Activated CD8-positive, alpha-beta memory T cell treated with anti-CD3 and anti-CD28 coated beads, Interleukin-2, amount 10 ng/mL, durations not matched to agents 7 days and 5 days (primary cell): ENCODE results near the gene RANGRF. TPM values are rescaled to one million over a fixed set of nuclear protein-coding genes. Genes with fewer than 3 reads are reported as not detected.

Source experiments
- ATAC-seq: fragments of 150-1000 bp; cut with Tn5 transposase; one replicate; pipeline ENCODE4 v1.10.0; 2021; ENCODE audit warnings: moderate library complexity
- CTCF ChIA-PET: fragments of 350-600 bp; sonication (Branson Sonifier 250); formaldehyde crosslinking; loops from one replicate; lab custom pipeline; 2021; ENCODE audit warnings: antibody characterized with exemption; lab: Charles Lee
- DNase-seq: peaks from one replicate; pipeline ENCODE4 v3.0.0-alpha.2; 2020
- H3K27ac Mint-ChIP-seq: one replicate; pipeline ENCODE4 v1.8.0; 2021; ENCODE audit warnings: mild to moderate bottlenecking, mixed read lengths
- H3K27me3 Mint-ChIP-seq: one replicate; pipeline ENCODE4 v1.8.0; 2021; ENCODE audit warnings: mixed read lengths
- H3K36me3 Mint-ChIP-seq: one replicate; pipeline ENCODE4 v1.8.0; 2021; ENCODE audit warnings: mild to moderate bottlenecking, mixed read lengths
- H3K4me1 Mint-ChIP-seq: one replicate; pipeline ENCODE4 v1.8.0; 2021; ENCODE audit warnings: mixed read lengths
- H3K4me3 Mint-ChIP-seq: one replicate; pipeline ENCODE4 v1.8.0; 2021; ENCODE audit warnings: mild to moderate bottlenecking, moderate library complexity, mixed read lengths
- H3K9me3 Mint-ChIP-seq: one replicate; pipeline ENCODE4 v1.8.0; 2022; ENCODE audit warnings: low read depth, mixed read lengths
- total RNA-seq, 2 experiments: library from RNA; stranded (reverse); gene quantifications; one replicate each; pipeline ENCODE4 v1.2.3, GENCODE V29; 2021

RANGRF gene
- total RNA-seq, 2 experiments from 2014 or later, result 53.8 to 63.6 TPM

DNA sequence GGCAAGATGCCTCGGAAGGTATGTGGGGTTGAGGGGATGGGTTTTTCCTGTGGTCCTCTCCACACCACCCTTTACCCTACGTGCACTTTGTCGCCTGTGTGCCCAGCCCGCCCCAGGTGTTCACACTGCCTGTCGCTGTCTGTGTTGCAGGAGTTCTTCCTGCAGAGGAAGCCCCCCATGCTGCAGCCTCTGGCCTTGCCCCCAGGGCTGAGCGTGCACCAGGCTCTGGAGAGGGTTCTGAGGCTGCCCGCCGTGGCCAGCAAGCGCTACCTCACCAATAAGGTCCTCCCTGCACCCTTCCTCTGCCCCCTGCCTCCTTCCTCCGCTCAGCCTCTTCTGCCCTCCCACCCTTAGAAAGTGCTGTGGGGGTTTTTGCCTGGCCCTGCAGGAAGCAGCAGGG is 24.1 kb upstream of the RANGRF start:
- no peaks in the 10 kb centered on the region for H3K27me3 Mint-ChIP-seq
- DNase-seq, result no peak
- no peaks in the 10 kb centered on the region for H3K4me1 Mint-ChIP-seq
- H3K36me3 Mint-ChIP-seq, result peaks cover 27% of the 10 kb centered on the region
- H3K9me3 Mint-ChIP-seq, result no peaks in the 10 kb centered on the region
- H3K4me3 Mint-ChIP-seq, result no peak overlapping the region
- no peak overlapping the region for H3K27ac Mint-ChIP-seq
- CTCF ChIA-PET, result no interaction called here
- ATAC-seq, result no peak

DNA sequence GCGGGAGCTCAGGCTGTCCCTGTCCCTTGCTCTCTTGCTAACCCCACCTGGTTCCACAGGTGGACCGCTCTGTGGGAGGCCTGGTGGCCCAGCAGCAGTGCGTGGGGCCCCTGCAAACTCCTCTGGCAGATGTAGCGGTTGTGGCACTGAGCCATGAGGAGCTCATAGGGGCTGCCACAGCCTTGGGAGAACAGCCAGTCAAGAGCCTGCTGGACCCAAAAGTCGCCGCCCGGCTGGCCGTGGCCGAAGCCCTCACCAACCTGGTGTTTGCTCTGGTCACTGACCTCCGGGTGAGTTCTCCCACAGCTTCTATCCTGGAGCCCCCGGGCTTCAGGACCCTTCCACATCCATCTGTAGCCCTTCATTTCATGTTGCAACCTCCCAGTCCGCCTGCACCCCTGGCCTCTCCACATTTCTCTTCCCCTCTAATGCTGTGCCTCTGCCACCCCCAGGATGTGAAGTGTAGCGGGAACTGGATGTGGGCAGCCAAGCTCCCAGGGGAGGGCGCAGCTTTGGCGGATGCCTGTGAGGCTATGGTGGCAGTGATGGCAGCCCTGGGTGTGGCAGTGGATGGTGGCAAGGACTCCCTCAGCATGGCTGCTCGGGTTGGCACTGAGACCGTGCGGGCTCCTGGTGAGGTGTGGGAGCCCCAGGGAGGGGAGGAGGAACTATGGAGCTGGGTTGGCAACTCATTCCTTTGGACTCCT is 23.5 kb upstream of the RANGRF start:
- no peak overlapping the region for H3K4me3 Mint-ChIP-seq
- no peaks in the 10 kb centered on the region for H3K4me1 Mint-ChIP-seq
- no peaks in the 10 kb centered on the region for H3K27me3 Mint-ChIP-seq
- ATAC-seq (no peak), DNase-seq (no peak)
- no peak overlapping the region for H3K27ac Mint-ChIP-seq
- H3K9me3 Mint-ChIP-seq, result no peaks in the 10 kb centered on the region
- H3K36me3 Mint-ChIP-seq, result peaks cover 27% of the 10 kb centered on the region
- CTCF ChIA-PET, result no interaction called here

DNA sequence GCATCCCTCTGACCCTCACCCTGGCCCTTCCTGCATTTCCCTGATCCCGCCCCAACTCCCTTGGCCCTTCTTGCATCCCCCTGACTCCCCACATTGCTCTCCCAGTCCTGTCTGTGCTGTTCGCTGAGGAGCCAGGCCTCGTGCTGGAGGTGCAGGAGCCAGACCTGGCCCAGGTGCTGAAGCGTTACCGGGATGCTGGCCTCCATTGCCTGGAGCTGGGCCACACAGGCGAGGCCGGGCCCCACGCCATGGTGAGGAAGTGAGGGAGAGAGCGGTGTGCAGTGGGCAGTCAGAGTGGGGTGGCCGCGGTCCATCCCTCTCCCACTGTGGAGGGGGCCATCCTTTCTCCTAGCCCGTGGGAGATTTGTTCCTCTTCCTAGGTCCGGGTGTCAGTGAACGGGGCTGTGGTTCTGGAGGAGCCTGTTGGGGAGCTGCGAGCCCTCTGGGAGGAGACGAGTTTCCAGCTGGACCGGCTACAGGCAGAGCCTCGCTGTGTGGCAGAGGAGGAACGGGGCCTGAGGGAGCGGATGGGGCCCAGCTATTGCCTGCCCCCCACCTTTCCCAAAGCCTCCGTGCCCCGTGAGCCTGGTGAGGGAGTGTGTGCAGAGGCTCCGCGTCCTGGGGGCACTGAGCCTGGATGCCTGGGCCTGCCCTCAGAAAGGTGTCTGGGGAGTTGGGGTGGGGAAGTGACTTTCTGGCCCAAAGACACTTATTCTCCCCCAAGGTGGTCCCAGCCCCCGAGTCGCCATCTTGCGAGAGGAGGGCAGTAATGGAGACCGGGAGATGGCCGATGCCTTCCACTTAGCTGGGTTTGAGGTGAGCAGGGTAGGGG is 21.6 kb upstream of the RANGRF start:
- H3K4me1 Mint-ChIP-seq, result no peaks in the 10 kb centered on the region
- no peak for ATAC-seq
- H3K27ac Mint-ChIP-seq, result no peak overlapping the region
- H3K4me3 Mint-ChIP-seq, result no peak overlapping the region
- H3K27me3 Mint-ChIP-seq, result no peaks in the 10 kb centered on the region
- CTCF ChIA-PET, result no interaction called here
- no peak for DNase-seq
- peaks cover 25% of the 10 kb centered on the region for H3K36me3 Mint-ChIP-seq
- H3K9me3 Mint-ChIP-seq, result no peaks in the 10 kb centered on the region

DNA sequence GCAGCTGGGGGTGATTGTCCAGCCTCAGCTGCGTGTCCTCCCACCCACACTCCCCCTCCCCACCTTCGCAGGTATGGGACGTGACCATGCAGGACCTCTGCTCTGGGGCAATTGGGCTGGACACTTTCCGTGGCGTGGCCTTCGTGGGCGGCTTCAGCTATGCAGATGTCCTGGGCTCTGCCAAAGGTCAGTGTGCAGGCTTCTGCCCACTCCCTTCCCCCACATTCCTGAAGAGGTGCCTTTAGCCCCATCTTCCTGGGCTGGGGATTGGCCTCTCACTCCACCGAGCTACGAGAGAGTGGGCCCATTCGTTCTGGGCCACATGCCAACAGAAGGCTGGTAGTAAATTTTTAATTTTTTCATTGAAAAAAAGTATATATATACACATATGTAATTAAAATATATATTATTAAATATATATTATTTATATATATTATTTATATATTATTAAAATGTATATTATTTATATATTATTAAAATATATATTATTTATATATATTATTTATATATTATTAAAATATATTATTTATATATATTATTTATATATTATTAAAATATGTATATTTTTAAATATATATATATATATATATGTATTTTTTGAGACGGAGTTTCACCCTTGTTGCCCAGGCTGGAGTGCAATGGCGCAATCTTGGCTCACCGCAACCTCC is 20.9 kb upstream of the RANGRF start:
- ATAC-seq, result no peak
- CTCF ChIA-PET, result no interaction called here
- Mint-ChIP-seq H3K36me3 (peaks cover 22% of the 10 kb centered on the region), H3K27me3 (no peaks in the 10 kb centered on the region), H3K4me1 (no peaks in the 10 kb centered on the region), H3K9me3 (no peaks in the 10 kb centered on the region), H3K4me3 (no peak overlapping the region), H3K27ac (no peak overlapping the region)
- no peak for DNase-seq

DNA sequence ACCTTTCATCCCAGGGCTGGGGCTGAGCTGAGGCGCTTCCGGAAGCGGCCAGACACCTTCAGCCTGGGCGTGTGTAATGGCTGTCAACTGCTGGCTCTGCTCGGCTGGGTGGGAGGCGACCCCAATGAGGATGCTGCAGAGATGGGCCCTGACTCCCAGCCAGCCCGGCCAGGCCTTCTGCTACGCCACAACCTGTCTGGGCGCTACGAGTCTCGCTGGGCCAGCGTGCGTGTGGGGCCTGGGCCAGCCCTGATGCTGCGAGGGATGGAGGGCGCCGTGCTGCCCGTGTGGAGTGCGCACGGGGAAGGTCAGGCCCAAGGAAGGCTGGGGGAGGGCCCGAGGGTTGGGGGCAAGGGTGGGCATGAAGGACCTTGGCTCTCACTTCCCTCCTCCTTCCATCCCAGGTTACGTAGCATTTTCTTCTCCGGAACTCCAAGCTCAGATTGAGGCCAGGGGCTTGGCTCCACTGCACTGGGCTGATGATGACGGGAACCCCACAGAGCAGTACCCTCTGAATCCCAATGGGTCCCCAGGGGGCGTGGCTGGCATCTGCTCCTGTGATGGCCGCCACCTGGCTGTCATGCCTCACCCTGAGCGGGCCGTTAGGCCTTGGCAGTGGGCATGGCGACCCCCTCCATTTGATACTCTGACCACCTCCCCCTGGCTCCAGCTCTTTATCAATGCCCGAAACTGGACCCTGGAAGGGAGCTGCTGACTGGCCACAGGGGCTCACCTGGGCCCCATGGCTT is 19.7 kb upstream of the RANGRF start:
- Mint-ChIP-seq H3K4me1 (no peaks in the 10 kb centered on the region), H3K27me3 (no peaks in the 10 kb centered on the region), H3K9me3 (no peaks in the 10 kb centered on the region), H3K36me3 (peaks cover 17% of the 10 kb centered on the region), H3K4me3 (no peak overlapping the region), H3K27ac (no peak overlapping the region)
- DNase-seq (no peak), ATAC-seq (no peak)
- CTCF ChIA-PET, result no interaction called here

DNA sequence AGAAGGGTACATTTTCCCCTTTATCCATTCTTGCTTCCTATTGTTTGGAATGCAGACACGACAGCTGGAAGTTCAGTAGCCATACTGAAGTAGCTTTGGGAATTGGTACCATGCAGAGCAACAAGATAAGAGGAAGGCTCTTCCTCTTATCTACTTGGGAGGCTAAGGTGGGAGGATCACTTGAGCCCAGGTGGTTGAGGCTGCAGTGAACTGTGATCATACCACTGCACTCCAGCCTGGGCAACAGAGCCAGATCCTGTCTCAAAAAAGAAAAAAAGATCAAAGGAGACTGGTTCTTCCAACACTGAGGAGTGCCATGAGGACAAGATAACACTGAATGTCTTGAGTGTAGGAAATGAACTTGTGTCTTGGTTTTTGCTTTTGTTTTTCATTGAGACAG is 16.0 kb upstream of the RANGRF start:
- Mint-ChIP-seq H3K4me3 (no peak overlapping the region), H3K4me1 (no peaks in the 10 kb centered on the region), H3K36me3 (peaks cover 10% of the 10 kb centered on the region), H3K27ac (no peak overlapping the region), H3K9me3 (no peaks in the 10 kb centered on the region), H3K27me3 (no peaks in the 10 kb centered on the region)
- CTCF ChIA-PET, result no interaction called here
- ATAC-seq, result no peak
- no peak for DNase-seq

DNA sequence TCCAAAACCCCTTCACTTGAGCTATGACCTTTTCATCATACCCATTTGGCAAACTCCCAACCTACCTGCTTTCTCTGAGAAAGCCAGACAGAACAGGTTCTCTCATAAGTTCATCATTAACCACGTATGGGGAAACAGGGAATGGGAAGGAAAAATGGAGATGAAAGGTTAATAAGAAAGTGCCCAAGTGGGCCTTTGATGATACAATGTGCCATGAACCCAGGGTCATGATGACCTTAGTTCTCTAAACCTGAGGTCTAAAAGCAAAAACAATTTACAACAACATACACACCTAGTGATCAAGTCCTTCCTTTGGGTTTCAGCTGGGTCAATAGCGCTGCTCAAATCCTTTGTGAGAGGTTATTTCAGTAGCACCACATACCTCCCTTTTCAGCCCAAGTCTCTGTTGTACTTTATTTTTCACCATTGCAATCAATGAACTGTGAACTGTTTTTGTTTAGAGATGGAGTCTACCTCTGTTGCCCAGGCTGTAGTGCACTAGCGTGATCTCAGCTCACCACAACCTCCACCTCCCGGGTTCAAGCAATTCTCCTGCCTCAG is 14.5 kb upstream of the RANGRF start:
- CTCF ChIA-PET, result no interaction called here
- Mint-ChIP-seq H3K27me3 (no peaks in the 10 kb centered on the region), H3K4me3 (no peak overlapping the region), H3K27ac (no peak overlapping the region), H3K9me3 (no peaks in the 10 kb centered on the region), H3K36me3 (peaks cover 5% of the 10 kb centered on the region), H3K4me1 (no peaks in the 10 kb centered on the region)
- no peak for DNase-seq
- no peak for ATAC-seq

DNA sequence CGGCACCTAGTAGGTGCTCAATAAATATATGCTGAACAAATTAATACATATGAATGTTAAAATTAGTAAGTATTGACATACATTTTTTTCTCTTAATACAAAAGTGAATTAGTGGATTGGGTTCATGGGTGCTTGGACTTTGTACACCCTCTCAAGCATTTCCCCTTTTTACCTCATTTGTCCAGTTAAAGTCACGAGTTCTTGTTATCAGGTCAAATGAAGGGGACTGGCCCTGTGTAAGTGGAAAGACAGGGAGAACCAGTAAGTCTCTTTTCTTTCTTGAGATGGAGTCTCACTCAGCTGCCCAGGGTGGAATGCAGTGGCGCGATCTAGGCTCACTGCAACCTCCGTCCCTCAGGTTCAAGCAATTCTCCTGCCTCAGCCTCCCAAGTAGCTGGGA is 13.7 kb upstream of the RANGRF start:
- H3K4me3 Mint-ChIP-seq, result no peak overlapping the region
- ATAC-seq (no peak), DNase-seq (no peak)
- H3K9me3 Mint-ChIP-seq, result no peaks in the 10 kb centered on the region
- H3K4me1 Mint-ChIP-seq, result no peaks in the 10 kb centered on the region
- peaks cover 5% of the 10 kb centered on the region for H3K36me3 Mint-ChIP-seq
- CTCF ChIA-PET, result no interaction called here
- H3K27me3 Mint-ChIP-seq, result no peaks in the 10 kb centered on the region
- H3K27ac Mint-ChIP-seq, result no peak overlapping the region

DNA sequence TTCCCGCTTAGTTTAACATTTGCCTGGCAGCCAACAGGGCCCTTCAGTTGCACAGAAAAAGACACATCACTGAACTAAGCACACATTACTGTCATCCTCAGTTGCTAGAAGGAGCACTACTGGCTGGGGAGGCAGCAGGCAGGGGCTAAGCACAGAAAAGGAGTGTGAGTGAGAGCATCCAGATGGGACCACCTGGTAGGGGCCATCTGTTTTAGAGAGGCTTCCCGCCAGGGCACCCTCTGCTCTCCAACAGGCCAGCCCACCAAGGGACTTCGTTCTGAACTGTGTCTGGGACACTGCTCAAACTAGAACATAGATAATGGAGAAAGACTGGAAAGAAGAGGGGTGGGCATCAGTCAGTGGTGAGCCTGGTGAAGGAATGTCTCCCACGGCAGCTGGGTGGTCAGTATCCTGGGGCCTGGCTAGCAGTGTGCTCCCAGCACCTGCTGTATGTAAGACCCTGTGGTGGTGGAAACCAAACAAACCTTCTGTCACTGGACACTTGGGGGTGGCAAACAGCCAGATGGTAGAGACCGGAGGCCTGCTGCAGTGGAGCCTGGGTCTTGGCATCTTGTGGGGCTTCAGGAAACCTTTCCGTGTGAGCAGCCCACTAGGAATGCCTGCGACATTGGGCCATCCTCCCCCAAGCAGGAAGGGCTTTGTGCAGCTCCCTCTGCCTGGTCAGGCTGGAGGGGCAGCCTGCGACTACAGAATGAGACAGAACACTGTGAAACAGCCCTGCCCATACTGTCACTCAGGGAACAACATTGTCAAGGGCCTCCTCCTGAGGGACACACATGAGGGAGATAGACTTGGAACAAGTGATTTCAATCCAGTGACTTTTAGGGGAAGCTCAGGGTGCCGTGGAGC is 12.8 kb upstream of the RANGRF start:
- no peaks in the 10 kb centered on the region for H3K27me3 Mint-ChIP-seq
- no peak overlapping the region for H3K27ac Mint-ChIP-seq
- ATAC-seq, result no peak
- CTCF ChIA-PET, result no interaction called here
- H3K4me1 Mint-ChIP-seq, result no peaks in the 10 kb centered on the region
- DNase-seq, result no peak
- no peak overlapping the region for H3K4me3 Mint-ChIP-seq
- H3K36me3 Mint-ChIP-seq, result peaks cover 5% of the 10 kb centered on the region
- no peaks in the 10 kb centered on the region for H3K9me3 Mint-ChIP-seq

DNA sequence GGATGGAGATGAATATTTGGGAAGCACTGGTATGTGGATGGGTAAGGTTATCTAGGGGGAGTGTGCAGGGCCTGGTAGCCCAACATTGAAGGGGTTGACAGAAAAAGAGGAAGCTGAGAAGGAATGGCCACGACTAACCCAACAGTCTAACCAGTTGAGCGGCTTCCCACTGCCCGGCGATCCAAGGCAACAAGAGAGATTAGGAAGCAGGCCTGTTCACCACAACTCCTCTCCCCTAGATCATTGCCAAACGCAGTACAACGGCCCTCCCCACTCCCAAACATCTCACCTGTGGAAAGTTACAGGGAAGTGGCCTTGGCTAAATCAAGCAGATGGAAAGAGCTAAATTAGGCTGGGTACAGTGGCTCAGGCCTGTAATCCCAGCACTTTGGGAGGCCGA is 11.2 kb upstream of the RANGRF start:
- Mint-ChIP-seq H3K4me1 (no peaks in the 10 kb centered on the region), H3K4me3 (no peak overlapping the region), H3K27me3 (no peaks in the 10 kb centered on the region), H3K36me3 (no peaks in the 10 kb centered on the region), H3K9me3 (no peaks in the 10 kb centered on the region), H3K27ac (no peak overlapping the region)
- CTCF ChIA-PET, result interaction anchor here (0.7 kb wide), 1 partner anchor 27 kb away, joined by 3 read pairs; no protein-coding TSS in a partner anchor
- DNase-seq, result no peak
- ATAC-seq, result no peak

DNA sequence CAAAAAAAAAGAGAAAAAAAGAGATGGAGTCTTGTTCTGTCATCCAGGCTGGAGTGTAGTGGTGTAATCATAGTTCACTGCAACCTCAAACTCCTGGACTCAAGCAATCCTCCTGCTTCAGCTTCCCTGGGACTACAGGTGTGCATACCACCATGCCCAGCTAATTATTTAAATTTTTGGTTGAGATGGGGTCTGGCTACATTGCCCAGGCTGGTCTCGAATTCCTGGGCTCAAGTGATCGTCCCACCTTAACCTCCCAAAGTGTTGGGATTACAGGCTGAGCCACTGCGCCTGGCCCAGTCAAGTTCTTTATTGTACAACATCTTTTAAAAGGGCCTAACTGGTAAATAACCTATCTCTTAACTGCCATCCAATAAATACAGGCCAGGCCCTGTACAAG is 6.1 kb upstream of the RANGRF start:
- peaks cover 8% of the 10 kb centered on the region for H3K4me1 Mint-ChIP-seq
- no peak overlapping the region for H3K4me3 Mint-ChIP-seq
- ATAC-seq, result no peak
- H3K27me3 Mint-ChIP-seq, result no peaks in the 10 kb centered on the region
- no peaks in the 10 kb centered on the region for H3K9me3 Mint-ChIP-seq
- CTCF ChIA-PET, result no interaction called here
- no peak for DNase-seq
- no peaks in the 10 kb centered on the region for H3K36me3 Mint-ChIP-seq
- H3K27ac Mint-ChIP-seq, result no peak overlapping the region

DNA sequence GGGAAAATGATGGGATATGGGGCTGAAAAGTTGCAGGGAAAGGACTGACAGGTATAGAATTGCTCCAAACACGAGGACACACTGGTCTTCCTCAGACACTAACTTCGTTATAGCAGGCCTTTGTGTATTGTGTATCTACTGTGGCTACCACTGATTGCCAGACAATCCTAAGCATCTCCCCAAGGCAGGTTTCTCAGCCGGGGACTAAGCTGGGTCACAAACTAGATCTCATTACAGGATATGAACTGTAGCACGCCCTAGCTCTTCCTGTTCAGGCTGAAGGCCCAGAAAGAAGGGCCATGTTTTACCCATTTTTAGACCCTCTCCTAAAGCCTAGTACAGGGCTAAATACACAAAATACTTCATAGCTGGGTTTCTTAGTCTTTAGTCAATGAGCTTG is 5.1 kb upstream of the RANGRF start:
- no peaks in the 10 kb centered on the region for H3K27me3 Mint-ChIP-seq
- no peak for DNase-seq
- no peak for ATAC-seq
- H3K4me1 Mint-ChIP-seq, result peaks cover 15% of the 10 kb centered on the region
- CTCF ChIA-PET, result interaction anchor here (1.5 kb wide), 1 partner anchor 12 kb away, joined by 7 read pairs; the partner anchor contains the start of gene SLC25A35
- H3K4me3 Mint-ChIP-seq, result no peak overlapping the region
- H3K27ac Mint-ChIP-seq, result no peak overlapping the region
- H3K36me3 Mint-ChIP-seq, result peaks cover 2% of the 10 kb centered on the region
- H3K9me3 Mint-ChIP-seq, result no peaks in the 10 kb centered on the region
